ENCODE measurements around the gene SLC49A3. TPM values are rescaled to one million over a fixed set of nuclear protein-coding genes. Genes with fewer than 3 reads are reported as not detected.

Gene SLC49A3
- total and polyA plus RNA-seq, 2 experiments from 2014 or later, result 5.2 to 12.5 TPM

GRCh38 chr4:661231-661630, 27.7 kb downstream of the SLC49A3 start:
- Histone ChIP-seq H3K4me2 (ENCODE audit: unreplicated experiment) (no peak overlapping the region), H3K9me3 (ENCODE audit: low read depth) (no peaks in the 10 kb centered on the region), H3F3A (ENCODE audit: insufficient read depth) (no peaks in the 10 kb centered on the region), H3K79me2 (ENCODE audit: insufficient read depth) (no peaks in the 10 kb centered on the region), H3K27ac (no peak overlapping the region), H3K9ac (no peak overlapping the region), H3K4me3 (no peak overlapping the region), H4K20me1 (ENCODE audit: insufficient read depth) (no peaks in the 10 kb centered on the region), H3K9me2 (ENCODE audit: insufficient read depth) (no peaks in the 10 kb centered on the region), H3K36me3 (ENCODE audit: low read depth) (no peaks in the 10 kb centered on the region), H3K27me3 (replicated peaks; ENCODE audit: insufficient read depth) (no peaks in the 10 kb centered on the region), H3K4me1 (ENCODE audit: insufficient read depth) (no peaks in the 10 kb centered on the region), H2AFZ (no peak overlapping the region)
- in situ Hi-C loops (cut with MboI), result no loop called here
- TF ChIP-seq EZH2 (IDR thresholded peaks at IDR 0.05; ENCODE audit: insufficient read depth, poor library complexity, severe bottlenecking), result no peak
- no peak for TF ChIP-seq EZH2phosphoT487 (IDR thresholded peaks at IDR 0.05; ENCODE audit: insufficient read depth, low read depth)
- no peak for DNase-seq
- 32 to 45% methylated on average over 3 of the region's 3 CpGs for WGBS, 2 experiments (ENCODE audit: low coverage in 1 of 2, low lambda C conversion rate in 2 of 2, missing lambda C conversion rate in 2 of 2)

- DNase-seq, result no peak
- Histone ChIP-seq H3K36me3 (ENCODE audit: low read depth) (no peaks in the 10 kb centered on the region), H3K9me2 (ENCODE audit: insufficient read depth) (no peaks in the 10 kb centered on the region), H3K9me3 (ENCODE audit: low read depth) (no peaks in the 10 kb centered on the region), H3K27ac (no peak overlapping the region), H3K79me2 (ENCODE audit: insufficient read depth) (no peaks in the 10 kb centered on the region), H4K20me1 (ENCODE audit: insufficient read depth) (no peaks in the 10 kb centered on the region), H3K27me3 (replicated peaks; ENCODE audit: insufficient read depth) (no peaks in the 10 kb centered on the region), H3K4me2 (ENCODE audit: unreplicated experiment) (no peak overlapping the region), H2AFZ (no peak overlapping the region), H3K9ac (no peak overlapping the region), H3F3A (ENCODE audit: insufficient read depth) (no peaks in the 10 kb centered on the region), H3K4me3 (no peak overlapping the region), H3K4me1 (ENCODE audit: insufficient read depth) (no peaks in the 10 kb centered on the region)
- in situ Hi-C loops (cut with MboI), result no loop called here
- TF ChIP-seq EZH2 (IDR thresholded peaks at IDR 0.05; ENCODE audit: insufficient read depth, poor library complexity, severe bottlenecking) (no peak), EZH2phosphoT487 (IDR thresholded peaks at IDR 0.05; ENCODE audit: insufficient read depth, low read depth) (no peak)
- 47 to 49% methylated on average over 10 of the region's 10 CpGs for WGBS, 2 experiments (ENCODE audit: low coverage in 1 of 2, low lambda C conversion rate in 2 of 2, missing lambda C conversion rate in 2 of 2)
Observed at GRCh38 chr4:660401-660800, 28.6 kb downstream of the SLC49A3 start.

GRCh38 chr4:659851-660250, 29.1 kb downstream of the SLC49A3 start:
- H3K9me3 ChIP-seq (ENCODE audit: low read depth), result no peaks in the 10 kb centered on the region
- H3K36me3 ChIP-seq (ENCODE audit: low read depth), result no peaks in the 10 kb centered on the region
- H3K79me2 ChIP-seq (ENCODE audit: insufficient read depth), result no peaks in the 10 kb centered on the region
- H3K27ac ChIP-seq, result no peak overlapping the region
- H3K4me3 ChIP-seq, result no peak overlapping the region
- 51 to 55% methylated on average over 8 of the region's 8 CpGs for WGBS, 2 experiments (ENCODE audit: low coverage in 1 of 2, low lambda C conversion rate in 2 of 2, missing lambda C conversion rate in 2 of 2)
- no peak overlapping the region for H2AFZ ChIP-seq
- H4K20me1 ChIP-seq (ENCODE audit: insufficient read depth), result no peaks in the 10 kb centered on the region
- no peaks in the 10 kb centered on the region for H3F3A ChIP-seq (ENCODE audit: insufficient read depth)
- no peak overlapping the region for H3K9ac ChIP-seq
- in situ Hi-C loops (cut with MboI), result no loop called here
- no peak overlapping the region for H3K4me2 ChIP-seq (ENCODE audit: unreplicated experiment)
- H3K9me2 ChIP-seq (ENCODE audit: insufficient read depth), result no peaks in the 10 kb centered on the region
- no peaks in the 10 kb centered on the region for H3K27me3 ChIP-seq (replicated peaks; ENCODE audit: insufficient read depth)
- TF ChIP-seq EZH2phosphoT487 (IDR thresholded peaks at IDR 0.05; ENCODE audit: insufficient read depth, low read depth) (no peak), EZH2 (IDR thresholded peaks at IDR 0.05; ENCODE audit: insufficient read depth, poor library complexity, severe bottlenecking) (no peak)
- no peaks in the 10 kb centered on the region for H3K4me1 ChIP-seq (ENCODE audit: insufficient read depth)
- DNase-seq, result no peak

- TF ChIP-seq EZH2 (IDR thresholded peaks at IDR 0.05; ENCODE audit: insufficient read depth, poor library complexity, severe bottlenecking) (no peak), EZH2phosphoT487 (IDR thresholded peaks at IDR 0.05; ENCODE audit: insufficient read depth, low read depth) (no peak)
- Histone ChIP-seq H3K27me3 (replicated peaks; ENCODE audit: insufficient read depth) (no peaks in the 10 kb centered on the region), H3K27ac (no peak overlapping the region), H3K4me2 (ENCODE audit: unreplicated experiment) (no peak overlapping the region), H3K9ac (no peak overlapping the region), H3K79me2 (ENCODE audit: insufficient read depth) (no peaks in the 10 kb centered on the region), H2AFZ (no peak overlapping the region), H3K4me1 (ENCODE audit: insufficient read depth) (no peaks in the 10 kb centered on the region), H4K20me1 (ENCODE audit: insufficient read depth) (no peaks in the 10 kb centered on the region), H3K9me3 (ENCODE audit: low read depth) (no peaks in the 10 kb centered on the region), H3K4me3 (no peak overlapping the region), H3F3A (ENCODE audit: insufficient read depth) (no peaks in the 10 kb centered on the region), H3K9me2 (ENCODE audit: insufficient read depth) (no peaks in the 10 kb centered on the region), H3K36me3 (ENCODE audit: low read depth) (no peaks in the 10 kb centered on the region)
- no peak for DNase-seq
- in situ Hi-C loops (cut with MboI), result no loop called here
- 63 to 67% methylated on average over 32 of the region's 32 CpGs for WGBS, 2 experiments (ENCODE audit: low coverage in 1 of 2, low lambda C conversion rate in 2 of 2, missing lambda C conversion rate in 2 of 2)
Observed at GRCh38 chr4:658681-659667, 30.0 kb downstream of the SLC49A3 start.
